Measurements from ENCODE around the gene CARD9.

DNA sequence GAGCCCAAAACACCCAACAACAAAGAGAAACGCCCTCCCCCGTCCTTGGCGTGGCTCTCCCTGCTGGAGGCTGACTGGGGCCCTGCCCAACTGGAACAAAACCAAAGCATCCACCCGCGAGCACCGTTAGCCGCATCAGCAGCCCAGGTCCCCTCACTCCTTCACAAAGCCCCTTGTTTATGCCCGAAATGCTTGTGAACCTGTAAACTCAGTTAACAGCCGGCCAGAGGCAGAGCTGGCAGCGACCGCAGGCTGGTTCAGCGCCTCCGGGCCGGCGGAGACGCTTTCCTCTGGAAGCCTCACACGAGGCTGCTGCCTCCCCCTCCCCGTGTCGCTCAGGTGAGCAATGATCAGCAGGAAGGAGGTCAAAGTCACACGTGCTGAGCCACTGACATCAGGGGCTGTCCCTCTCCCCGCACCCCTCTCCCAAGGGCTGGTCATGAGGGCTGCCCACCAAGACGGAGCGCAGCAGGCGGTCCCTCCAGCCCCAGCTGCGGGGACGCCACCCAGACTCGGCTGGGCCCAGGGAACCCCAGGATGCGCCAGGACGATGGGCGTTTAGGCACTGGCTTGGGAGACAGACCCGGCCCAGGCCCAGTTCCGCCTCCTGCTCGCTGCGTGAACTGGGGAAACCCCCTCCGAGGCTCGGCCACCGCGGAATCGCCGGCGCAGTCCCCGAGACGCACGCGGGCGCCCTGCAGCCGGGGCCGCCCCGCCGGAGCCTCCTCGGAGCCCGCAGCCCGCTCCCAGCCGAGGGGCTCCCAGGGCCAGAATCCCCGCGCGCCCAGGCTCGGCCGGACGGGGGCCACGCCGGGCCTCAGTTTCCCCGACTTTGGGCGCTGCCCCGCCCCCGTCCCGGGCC, 25.9 kb upstream of the CARD9 start:
- TF ChIP-seq, protein P1, sequence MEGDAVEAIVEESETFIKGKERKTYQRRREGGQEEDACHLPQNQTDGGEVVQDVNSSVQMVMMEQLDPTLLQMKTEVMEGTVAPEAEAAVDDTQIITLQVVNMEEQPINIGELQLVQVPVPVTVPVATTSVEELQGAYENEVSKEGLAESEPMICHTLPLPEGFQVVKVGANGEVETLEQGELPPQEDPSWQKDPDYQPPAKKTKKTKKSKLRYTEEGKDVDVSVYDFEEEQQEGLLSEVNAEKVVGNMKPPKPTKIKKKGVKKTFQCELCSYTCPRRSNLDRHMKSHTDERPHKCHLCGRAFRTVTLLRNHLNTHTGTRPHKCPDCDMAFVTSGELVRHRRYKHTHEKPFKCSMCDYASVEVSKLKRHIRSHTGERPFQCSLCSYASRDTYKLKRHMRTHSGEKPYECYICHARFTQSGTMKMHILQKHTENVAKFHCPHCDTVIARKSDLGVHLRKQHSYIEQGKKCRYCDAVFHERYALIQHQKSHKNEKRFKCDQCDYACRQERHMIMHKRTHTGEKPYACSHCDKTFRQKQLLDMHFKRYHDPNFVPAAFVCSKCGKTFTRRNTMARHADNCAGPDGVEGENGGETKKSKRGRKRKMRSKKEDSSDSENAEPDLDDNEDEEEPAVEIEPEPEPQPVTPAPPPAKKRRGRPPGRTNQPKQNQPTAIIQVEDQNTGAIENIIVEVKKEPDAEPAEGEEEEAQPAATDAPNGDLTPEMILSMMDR (IDR thresholded peaks at IDR 0.05), result no peak
- no peak for TF ChIP-seq POLR2A (IDR thresholded peaks at IDR 0.05)

All from heart left ventricle (tissue), 13 donors.